HFFc6 (cell line): ENCODE results near the gene SPINK2. TPM values are rescaled to one million over a fixed set of nuclear protein-coding genes. Genes with fewer than 3 reads are reported as not detected.

Experiments used
- DNase-seq: peaks from one replicate; pipeline ENCODE4 v3.0.0-alpha.2; 2018
- H3K27ac Mint-ChIP-seq: 2 replicates; pipeline ENCODE4 v1.8.0; 2020; ENCODE audit warnings: mild to moderate bottlenecking, mixed read lengths
- H3K27me3 Mint-ChIP-seq: 2 replicates; pipeline ENCODE4 v1.8.0; 2021; ENCODE audit warnings: mild to moderate bottlenecking, moderate library complexity, mixed read lengths; ENCODE audit not compliant: insufficient read depth
- H3K36me3 Mint-ChIP-seq: 2 replicates; pipeline ENCODE4 v1.8.0; 2021; ENCODE audit warnings: low read depth, mixed read lengths
- H3K4me1 Mint-ChIP-seq: 2 replicates; pipeline ENCODE4 v1.8.0; 2020; ENCODE audit warnings: low read depth, mixed read lengths
- H3K4me3 Mint-ChIP-seq: 2 replicates; pipeline ENCODE4 v1.8.0; 2020; ENCODE audit warnings: mild to moderate bottlenecking, moderate library complexity, mixed read lengths
- H3K9me3 Mint-ChIP-seq: 2 replicates; pipeline ENCODE4 v1.8.0; 2020; ENCODE audit warnings: mild to moderate bottlenecking, mixed read lengths
- CTCF ChIP-seq: fragments of 200-600 bp; sonication (generic); IDR thresholded peaks from 2 replicates; pipeline ENCODE4 v1.5.0; 2021; ENCODE audit warnings: antibody characterized with exemption, mild to moderate bottlenecking
- total RNA-seq, 6 experiments: library from RNA; stranded (reverse); fragmentation: NEBNext Ultra II Directional; extraction: Animal tissue kit (Norgen Biotek cat#: 25700); gene quantifications; 2 replicates in 1 of 6; 3 replicates in 5 of 6; pipeline ENCODE4 v1.2.3, GENCODE V29; 2021

The SPINK2 gene
- total RNA-seq, 6 experiments from 2014 or later: not detected

DNA sequence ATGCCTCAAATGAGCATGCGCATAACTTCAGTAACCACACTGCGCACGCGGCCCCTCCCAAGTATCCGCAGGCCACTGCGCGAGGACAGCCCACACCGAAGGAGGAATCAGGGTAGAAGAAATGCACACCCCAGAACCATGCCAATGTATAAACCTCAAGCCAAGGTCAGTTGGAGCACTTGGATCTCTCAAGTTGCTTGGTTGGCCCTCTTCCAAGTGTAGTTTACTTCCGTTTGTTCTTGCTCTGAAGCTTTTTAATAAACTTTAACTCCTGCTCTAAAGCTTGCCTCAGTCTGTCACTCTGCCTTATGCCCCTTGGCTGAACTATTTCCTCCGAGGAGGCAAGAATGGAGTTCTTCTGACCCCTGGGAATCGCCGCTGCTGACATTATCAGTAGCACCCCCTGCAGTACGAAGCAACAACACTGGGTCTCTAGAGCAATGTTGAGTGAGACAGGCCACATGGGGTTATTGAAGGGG, 22.0 kb upstream of the SPINK2 start:
- Mint-ChIP-seq H3K9me3 (no peaks in the 10 kb centered on the region), H3K27ac (no peak overlapping the region), H3K27me3 (peaks cover 14% of the 10 kb centered on the region; the same call in 1 of the 2 replicates), H3K36me3 (no peaks in the 10 kb centered on the region), H3K4me1 (no peaks in the 10 kb centered on the region), H3K4me3 (no peak overlapping the region)
- TF ChIP-seq CTCF: peak; percentile 14; the same call in 1 of the 2 replicates
- no peak for DNase-seq

GRCh38 chr4:56840559-56840958, 19.1 kb upstream of the SPINK2 start:
- H3K4me3 Mint-ChIP-seq: no peak overlapping the region
- no peak overlapping the region for H3K27ac Mint-ChIP-seq
- peaks cover 8% of the 10 kb centered on the region for H3K27me3 Mint-ChIP-seq
- H3K4me1 Mint-ChIP-seq: peaks cover 9% of the 10 kb centered on the region; the same call in 1 of the 2 replicates
- no peak for DNase-seq
- no peak for TF ChIP-seq CTCF
- H3K9me3 Mint-ChIP-seq: no peaks in the 10 kb centered on the region
- no peaks in the 10 kb centered on the region for H3K36me3 Mint-ChIP-seq

- Mint-ChIP-seq H3K4me3 (no peak overlapping the region), H3K9me3 (no peaks in the 10 kb centered on the region), H3K4me1 (no peaks in the 10 kb centered on the region), H3K36me3 (no peaks in the 10 kb centered on the region), H3K27me3 (peaks cover 15% of the 10 kb centered on the region), H3K27ac (no peak overlapping the region)
- no peak for TF ChIP-seq CTCF
- no peak for DNase-seq
These were observed 7.5 kb upstream of the SPINK2 start for GRCh38 chr4:56828784-56829535.

DNA sequence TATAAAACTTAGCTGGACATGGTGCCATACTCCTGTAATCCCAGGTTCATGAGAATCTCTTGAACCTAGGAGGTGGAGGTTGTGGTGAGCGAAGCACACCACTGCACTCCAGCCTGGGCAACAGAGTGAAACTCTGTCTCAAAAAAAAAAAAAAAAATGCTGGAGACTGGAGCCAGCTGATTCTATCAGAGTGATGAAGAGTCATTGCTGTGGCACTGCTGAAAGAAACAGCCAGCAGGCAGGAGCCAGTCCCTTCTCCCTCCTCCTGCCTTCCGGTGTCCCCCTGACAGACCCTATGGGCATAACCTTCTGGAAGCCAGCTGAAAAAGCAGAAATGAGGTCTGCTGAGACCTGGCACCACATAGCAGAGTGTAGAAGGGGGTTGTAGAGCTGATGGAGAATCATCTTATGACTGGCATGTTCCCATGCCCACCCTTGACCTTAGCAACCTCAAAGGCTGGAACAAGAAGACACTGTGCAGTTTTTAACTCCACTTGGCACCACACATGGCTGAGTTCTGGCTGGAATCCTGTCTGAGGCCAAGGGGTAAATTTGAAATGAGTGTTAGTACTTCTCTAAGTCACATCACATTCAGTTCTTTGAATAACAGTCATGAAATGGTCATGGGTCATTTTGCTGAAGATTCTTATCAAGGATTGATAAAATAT, 2.6 kb upstream of the SPINK2 start:
- H3K4me1 Mint-ChIP-seq: no peaks in the 10 kb centered on the region
- TF ChIP-seq CTCF: no peak
- H3K27me3 Mint-ChIP-seq: peaks cover 43% of the 10 kb centered on the region
- DNase-seq: no peak
- H3K36me3 Mint-ChIP-seq: no peaks in the 10 kb centered on the region
- no peak overlapping the region for H3K4me3 Mint-ChIP-seq
- H3K9me3 Mint-ChIP-seq: no peaks in the 10 kb centered on the region
- H3K27ac Mint-ChIP-seq: no peak overlapping the region

DNA sequence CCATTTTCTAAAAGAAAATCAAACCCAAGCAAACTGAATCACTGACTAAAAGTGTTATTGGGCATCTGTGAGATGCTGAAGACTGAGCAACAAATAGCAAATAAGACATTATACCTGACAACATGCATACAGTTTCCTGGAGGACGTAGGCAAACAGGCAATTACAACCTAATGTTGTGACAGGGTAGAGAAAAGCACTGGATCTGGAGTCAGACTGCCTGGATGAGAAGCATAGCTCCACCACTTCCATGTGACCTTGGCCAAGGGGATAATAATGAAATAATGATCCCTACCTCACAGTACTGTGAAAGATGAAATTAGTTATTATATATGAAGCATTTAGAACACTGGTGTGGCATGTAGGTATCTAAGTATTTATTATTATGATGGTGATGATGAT, 2.7 kb downstream of the SPINK2 start:
- Mint-ChIP-seq H3K4me3 (no peak overlapping the region), H3K27ac (no peak overlapping the region), H3K27me3 (peaks cover 34% of the 10 kb centered on the region), H3K9me3 (no peaks in the 10 kb centered on the region), H3K4me1 (no peaks in the 10 kb centered on the region), H3K36me3 (no peaks in the 10 kb centered on the region)
- TF ChIP-seq CTCF: no peak
- DNase-seq: no peak
